ENCODE data around the gene MED16. TPM values are rescaled to one million over a fixed set of nuclear protein-coding genes. Genes with fewer than 3 reads are reported as not detected.

MED16 gene
- total RNA-seq, 1 donor from 2014 or later = 74.2 TPM

DNA sequence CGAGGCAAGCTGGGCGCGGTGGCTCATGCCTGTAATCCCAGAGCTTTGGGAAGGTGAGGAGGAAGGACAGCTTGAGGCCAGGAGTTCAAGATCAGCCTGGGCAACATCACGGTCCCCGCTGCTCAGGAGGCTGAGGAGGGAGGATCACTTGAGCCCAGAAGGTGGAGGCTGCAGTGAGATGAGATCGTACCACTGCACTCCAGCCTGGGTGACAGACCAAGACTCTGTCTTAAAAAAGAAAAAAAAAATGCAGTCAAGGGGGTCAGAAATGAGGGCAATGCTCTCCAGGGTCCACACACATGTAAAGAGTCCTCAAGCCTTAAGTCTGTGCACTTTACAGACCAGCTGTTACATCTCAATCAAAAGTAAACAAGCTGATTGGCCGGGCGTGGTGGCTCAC lies 11.6 kb upstream of the MED16 start:
- Mint-ChIP-seq H3K27me3 (no peaks in the 10 kb centered on the region), H3K9me3 (no peaks in the 10 kb centered on the region), H3K27ac (no peak overlapping the region), H3K36me3 (no peaks in the 10 kb centered on the region), H3K4me1 (ENCODE audit: unreplicated experiment) (peaks cover 9% of the 10 kb centered on the region), H3K4me3 (no peak overlapping the region)
- TF ChIP-seq, protein P1, sequence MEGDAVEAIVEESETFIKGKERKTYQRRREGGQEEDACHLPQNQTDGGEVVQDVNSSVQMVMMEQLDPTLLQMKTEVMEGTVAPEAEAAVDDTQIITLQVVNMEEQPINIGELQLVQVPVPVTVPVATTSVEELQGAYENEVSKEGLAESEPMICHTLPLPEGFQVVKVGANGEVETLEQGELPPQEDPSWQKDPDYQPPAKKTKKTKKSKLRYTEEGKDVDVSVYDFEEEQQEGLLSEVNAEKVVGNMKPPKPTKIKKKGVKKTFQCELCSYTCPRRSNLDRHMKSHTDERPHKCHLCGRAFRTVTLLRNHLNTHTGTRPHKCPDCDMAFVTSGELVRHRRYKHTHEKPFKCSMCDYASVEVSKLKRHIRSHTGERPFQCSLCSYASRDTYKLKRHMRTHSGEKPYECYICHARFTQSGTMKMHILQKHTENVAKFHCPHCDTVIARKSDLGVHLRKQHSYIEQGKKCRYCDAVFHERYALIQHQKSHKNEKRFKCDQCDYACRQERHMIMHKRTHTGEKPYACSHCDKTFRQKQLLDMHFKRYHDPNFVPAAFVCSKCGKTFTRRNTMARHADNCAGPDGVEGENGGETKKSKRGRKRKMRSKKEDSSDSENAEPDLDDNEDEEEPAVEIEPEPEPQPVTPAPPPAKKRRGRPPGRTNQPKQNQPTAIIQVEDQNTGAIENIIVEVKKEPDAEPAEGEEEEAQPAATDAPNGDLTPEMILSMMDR (conservative IDR thresholded peaks at IDR 0.05) = no peak
- no peak for DNase-seq (ENCODE audit: extremely low spot score, unreplicated experiment)

DNA sequence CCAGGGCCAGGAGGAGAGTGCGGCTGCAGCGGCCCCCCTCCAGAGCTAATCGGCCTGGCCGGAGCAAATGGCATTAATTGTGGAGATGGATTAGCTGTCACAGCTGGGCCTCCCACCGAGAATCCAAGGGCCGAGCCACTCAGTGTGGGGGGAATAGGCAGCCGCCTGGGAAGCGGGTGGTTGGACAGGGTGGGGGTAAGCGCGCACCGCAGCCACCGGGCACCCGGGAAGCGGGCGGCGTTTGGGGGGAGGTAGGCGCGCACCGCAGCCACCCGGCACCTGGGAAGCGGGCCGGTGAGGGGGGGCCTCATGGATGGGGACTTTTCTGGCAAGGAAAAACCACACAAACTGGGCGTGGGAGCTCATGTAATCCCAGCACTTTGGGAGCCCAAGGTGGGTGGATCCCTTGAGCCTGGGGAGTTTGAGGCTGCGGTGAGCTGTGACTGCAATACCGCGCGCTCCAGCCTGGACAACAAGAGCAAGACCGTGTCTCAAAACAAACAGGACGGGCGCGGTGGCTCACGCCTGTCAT lies 10.3 kb upstream of the MED16 start:
- DNase-seq (ENCODE audit: extremely low spot score, unreplicated experiment) = no peak
- Mint-ChIP-seq H3K9me3 (no peaks in the 10 kb centered on the region), H3K27me3 (no peaks in the 10 kb centered on the region), H3K4me1 (ENCODE audit: unreplicated experiment) (peaks cover 3% of the 10 kb centered on the region), H3K36me3 (no peaks in the 10 kb centered on the region), H3K4me3 (no peak overlapping the region), H3K27ac (no peak overlapping the region)
- TF ChIP-seq, protein P1 (conservative IDR thresholded peaks at IDR 0.05) = no peak

DNA sequence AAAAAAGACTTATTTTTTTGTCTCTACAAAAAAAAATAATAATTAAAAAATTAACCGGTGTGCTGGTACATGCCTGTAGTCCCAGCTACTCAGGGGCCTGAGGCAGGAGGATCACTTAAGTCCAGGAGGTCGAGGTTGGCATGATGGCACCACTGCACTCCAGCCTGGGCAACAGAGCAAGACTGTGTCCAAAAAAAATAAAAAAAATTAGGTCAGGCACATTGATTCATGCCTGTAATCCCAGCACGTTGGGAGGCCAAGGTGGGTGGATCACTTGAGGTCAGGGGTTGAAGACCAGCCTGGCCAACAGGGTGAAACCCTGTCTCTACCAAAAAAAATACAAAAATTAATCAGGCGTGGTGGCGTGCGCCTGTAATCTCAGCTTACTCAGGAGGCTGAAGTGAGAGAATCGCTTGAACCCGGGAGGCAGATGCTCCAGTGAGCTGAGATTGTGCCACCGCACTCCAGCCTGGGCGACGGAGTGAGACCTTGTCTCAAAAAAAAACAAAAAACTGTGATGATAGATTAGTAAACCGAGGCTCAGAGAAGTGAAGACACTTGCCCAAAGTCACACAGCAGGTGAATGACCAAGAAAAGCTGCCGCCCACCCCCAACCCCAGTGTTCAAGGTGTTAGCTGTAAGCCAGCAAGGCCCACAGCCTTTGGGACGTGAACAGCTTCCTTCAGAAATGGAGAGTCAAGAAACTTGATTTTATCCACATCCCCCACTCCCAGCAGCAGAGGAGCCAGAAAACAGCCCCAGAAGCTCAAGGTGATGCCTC lies 9.6 kb upstream of the MED16 start:
- TF ChIP-seq, protein P1 (conservative IDR thresholded peaks at IDR 0.05) = no peak

DNA sequence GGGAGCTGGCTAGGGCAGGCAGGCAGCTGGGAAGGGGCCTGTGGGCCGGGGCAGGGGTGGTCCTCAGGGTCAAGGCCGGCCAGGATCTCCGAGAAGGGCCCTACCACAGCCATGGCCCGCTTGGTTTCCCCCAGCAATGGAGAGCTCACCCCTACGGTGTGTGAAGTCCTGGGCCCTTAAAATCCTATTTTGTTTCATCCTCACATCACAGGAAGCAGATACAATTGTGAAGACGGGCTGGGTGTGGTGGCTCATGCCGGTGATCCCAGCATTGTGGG lies 9.0 kb upstream of the MED16 start:
- DNase-seq (ENCODE audit: extremely low spot score, unreplicated experiment) = no peak
- TF ChIP-seq, protein P1 (conservative IDR thresholded peaks at IDR 0.05) = no peak
- Mint-ChIP-seq H3K27ac (no peak overlapping the region), H3K9me3 (no peaks in the 10 kb centered on the region), H3K36me3 (peaks cover 1% of the 10 kb centered on the region), H3K4me1 (ENCODE audit: unreplicated experiment) (peaks cover 3% of the 10 kb centered on the region), H3K4me3 (no peak overlapping the region), H3K27me3 (no peaks in the 10 kb centered on the region)

More for the DNA sequence above, 9.6 kb upstream of the MED16 start:
- DNase-seq (ENCODE audit: extremely low spot score, unreplicated experiment) = no peak
- Mint-ChIP-seq H3K27ac (no peak overlapping the region), H3K4me1 (ENCODE audit: unreplicated experiment) (peaks cover 3% of the 10 kb centered on the region), H3K4me3 (peak overlapping the region; percentile 11), H3K9me3 (no peaks in the 10 kb centered on the region), H3K27me3 (no peaks in the 10 kb centered on the region), H3K36me3 (no peaks in the 10 kb centered on the region)

DNA sequence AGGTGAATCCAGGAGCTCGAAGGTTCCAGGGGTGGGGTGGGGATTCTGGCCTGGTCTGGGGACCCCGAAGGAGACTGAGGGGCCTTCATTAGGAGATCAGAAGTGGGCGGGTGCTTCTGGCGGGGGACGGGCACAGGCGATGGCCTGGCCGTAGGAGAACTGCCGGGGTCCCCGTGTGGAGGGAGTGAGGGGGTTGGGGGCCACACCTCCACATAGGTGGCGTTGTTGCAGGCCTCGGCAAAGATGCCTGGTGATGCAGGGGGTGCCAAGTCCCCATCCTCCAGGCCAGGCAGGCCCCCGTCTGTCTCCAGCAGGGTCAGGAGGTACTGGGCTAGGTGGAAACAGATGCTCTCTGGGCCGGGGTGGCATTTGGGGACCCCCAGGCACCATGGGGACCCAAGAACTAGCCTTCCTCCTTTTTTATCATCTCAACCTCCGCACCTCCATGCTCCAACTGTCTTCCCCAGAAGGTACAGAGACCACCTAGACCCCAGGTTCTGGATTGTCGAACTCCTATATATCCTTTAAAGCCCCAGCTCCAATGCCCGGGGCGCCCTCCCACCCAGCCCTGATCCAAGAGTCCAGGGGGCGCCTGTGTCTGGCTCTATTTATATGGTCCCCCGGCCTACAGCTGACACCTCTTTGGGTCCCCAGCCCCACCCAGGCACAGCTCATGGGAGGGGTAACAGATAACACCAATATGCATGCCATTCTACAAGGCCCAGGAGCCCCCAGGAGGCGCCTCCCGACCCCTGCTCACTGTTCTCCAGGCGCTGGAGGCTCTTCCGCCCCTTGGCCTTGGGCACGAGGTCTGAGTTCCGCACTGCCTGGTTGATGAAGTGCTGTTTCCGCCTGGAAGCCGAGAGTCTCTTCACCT lies 8.5 kb upstream of the MED16 start:
- Mint-ChIP-seq H3K4me1 (ENCODE audit: unreplicated experiment) (peaks cover 3% of the 10 kb centered on the region), H3K27me3 (no peaks in the 10 kb centered on the region), H3K27ac (no peak overlapping the region), H3K36me3 (peaks cover 5% of the 10 kb centered on the region), H3K9me3 (no peaks in the 10 kb centered on the region), H3K4me3 (no peak overlapping the region)
- DNase-seq (ENCODE audit: extremely low spot score, unreplicated experiment) = no peak
- TF ChIP-seq, protein P1 (conservative IDR thresholded peaks at IDR 0.05) = no peak

Data from type B pancreatic cell (in vitro differentiated cells).